H1 (cell line): ENCODE results near the gene DPH5. TPM values are rescaled to one million over a fixed set of nuclear protein-coding genes. Genes with fewer than 3 reads are reported as not detected.

Experiments
- CTCF ChIA-PET: fragments of 300-600 bp; sonication (Branson Sonifier 250); formaldehyde crosslinking; loops from one replicate; lab custom pipeline; 2021; ENCODE audit not compliant: partially characterized antibody; lab: Charles Lee
- POLR2A ChIA-PET: fragments of 300-600 bp; sonication (Branson Sonifier 250); formaldehyde crosslinking; loops from one replicate; lab custom pipeline; 2021; ENCODE audit warnings: inconsistent platforms; ENCODE audit not compliant: partially characterized antibody; lab: Charles Lee
- DNase-seq, 2 experiments: peaks; one replicate each; pipeline versions ENCODE4 v3.0.0 to v3.0.0-alpha.2; 2010 to 2022; ENCODE audit warnings: low spot score in 2 of 2, low read depth in 1 of 2, mixed read lengths in 1 of 2
- FAIRE-seq: peaks from 2 replicates; lab custom pipeline; 2011; peaks lifted over from hg19 to GRCh38; lab: Jason Lieb, UNC
- H2AFZ ChIP-seq: 2 replicates; pipeline ENCODE4 v1.8.1; 2012; ENCODE audit warnings: low read length, inconsistent platforms
- H2AK5ac ChIP-seq: 2 replicates; pipeline ENCODE4 v1.6.1; 2013; ENCODE audit warnings: low read depth, low read length
- H2BK120ac ChIP-seq: replicated peaks from 2 replicates; pipeline ENCODE3; 2013; ENCODE audit warnings: low read depth, low read length, inconsistent platforms
- H2BK12ac ChIP-seq: 2 replicates; pipeline ENCODE4 v1.6.1; 2013; ENCODE audit warnings: low read depth, low read length
- H2BK15ac ChIP-seq: 2 replicates; pipeline ENCODE4 v1.6.1; 2013; ENCODE audit warnings: low read length
- H2BK20ac ChIP-seq: 2 replicates; pipeline ENCODE4 v1.6.1; 2013; ENCODE audit warnings: low read length
- H2BK5ac ChIP-seq: 2 replicates; pipeline ENCODE4 v1.6.1; 2013; ENCODE audit warnings: low read depth, low read length
- H3K14ac ChIP-seq: 2 replicates; pipeline ENCODE4 v1.6.1; 2013; ENCODE audit warnings: inconsistent platforms; ENCODE audit not compliant: insufficient read length
- H3K18ac ChIP-seq: 2 replicates; pipeline ENCODE4 v1.6.1; 2013; ENCODE audit warnings: low read length; ENCODE audit errors: extremely low read depth
- H3K23ac ChIP-seq: 2 replicates; pipeline ENCODE4 v1.6.1; 2013; ENCODE audit warnings: inconsistent platforms; ENCODE audit not compliant: insufficient read length
- H3K23me2 ChIP-seq: 2 replicates; pipeline ENCODE4 v1.6.1; 2013; ENCODE audit warnings: low read depth, low read length
- H3K27ac ChIP-seq: 2 replicates; pipeline ENCODE4 v1.6.1; 2011; ENCODE audit warnings: low read depth, low read length, inconsistent platforms
- H3K27me3 ChIP-seq, 4 experiments: replicated peaks in 1 of 4; 1 replicate in 1 of 4; 2 replicates in 3 of 4; pipeline versions ENCODE4 v1.6.1 to v1.8.1; 2011 to 2013; ENCODE audit warnings: low read length in 3 of 4, mild to moderate bottlenecking in 3 of 4, inconsistent platforms in 2 of 4, mixed read lengths in 2 of 4, moderate library complexity in 1 of 4; ENCODE audit not compliant: control insufficient read depth in 3 of 4, insufficient read depth in 3 of 4; ENCODE audit errors: extremely low read depth in 1 of 4
- H3K36me3 ChIP-seq, 4 experiments: 2 replicates each; pipeline versions ENCODE4 v1.6.1 to v1.8.1; 2011 to 2013; ENCODE audit warnings: mild to moderate bottlenecking in 4 of 4, low read length in 3 of 4, moderate library complexity in 2 of 4, control low read depth in 1 of 4, inconsistent platforms in 1 of 4; ENCODE audit not compliant: insufficient read depth in 4 of 4, control insufficient read depth in 2 of 4
- H3K4ac ChIP-seq: replicated peaks from 2 replicates; pipeline ENCODE3; 2013; ENCODE audit warnings: low read length, low read depth, mixed read lengths, inconsistent platforms; ENCODE audit not compliant: insufficient read length
- H3K4me1 ChIP-seq, 4 experiments: replicated peaks in 1 of 4; 1 replicate in 1 of 4; 2 replicates in 3 of 4; pipeline versions ENCODE4 v1.6.1 to v1.8.1; 2011 to 2013; ENCODE audit warnings: low read length in 3 of 4, inconsistent platforms in 2 of 4, mixed read lengths in 1 of 4; ENCODE audit not compliant: insufficient read depth in 4 of 4, control insufficient read depth in 3 of 4
- H3K4me2 ChIP-seq, 2 experiments: 2 replicates each; pipeline versions ENCODE4 v1.6.1 to v1.8.1; 2011 to 2013; ENCODE audit warnings: low read depth in 2 of 2, low read length in 2 of 2, control low read depth in 1 of 2, inconsistent platforms in 1 of 2, mild to moderate bottlenecking in 1 of 2; ENCODE audit not compliant: insufficient read depth in 1 of 2
- H3K4me3 ChIP-seq, 4 experiments: fragments of 200-600, 300-600 bp in 1 of 4; sonication (generic), shearing (Covaris generic), sonication (Bioruptor Twin) in 1 of 4; 2 replicates each; pipeline versions ENCODE4 v1.5.1 to v1.8.1; 2011 to 2016; ENCODE audit warnings: low read length in 4 of 4, low read depth in 3 of 4, control low read depth in 2 of 4, inconsistent platforms in 2 of 4, mild to moderate bottlenecking in 2 of 4, mixed read lengths in 1 of 4, moderate library complexity in 1 of 4; ENCODE audit not compliant: insufficient read depth in 2 of 4; ENCODE audit errors: extremely low read depth in 1 of 4
- H3K56ac ChIP-seq: replicated peaks from 2 replicates; pipeline ENCODE3; 2013; ENCODE audit warnings: low read depth, mild to moderate bottlenecking, mixed read lengths, low read length, inconsistent platforms; ENCODE audit not compliant: insufficient read length
- H3K79me1 ChIP-seq: 2 replicates; pipeline ENCODE4 v1.6.1; 2013; ENCODE audit warnings: low read depth, low read length, control low read depth
- H3K79me2 ChIP-seq, 2 experiments: 2 replicates each; pipeline versions ENCODE4 v1.6.1 to v1.8.1; 2012 to 2013; ENCODE audit warnings: low read length in 2 of 2, mild to moderate bottlenecking in 2 of 2, inconsistent platforms in 1 of 2; ENCODE audit not compliant: insufficient read depth in 2 of 2, control insufficient read depth in 1 of 2
- H3K9ac ChIP-seq, 4 experiments: replicated peaks in 1 of 4; 1 replicate in 1 of 4; 2 replicates in 3 of 4; pipeline versions ENCODE4 v1.6.1 to v1.8.1; 2011 to 2013; ENCODE audit warnings: low read depth in 3 of 4, low read length in 3 of 4, control low read depth in 2 of 4, mild to moderate bottlenecking in 2 of 4, moderate library complexity in 2 of 4, inconsistent platforms in 1 of 4; ENCODE audit errors: extremely low read depth in 1 of 4
- H3K9me3 ChIP-seq, 2 experiments: 2 replicates each; pipeline versions ENCODE4 v1.6.1 to v1.8.1; 2012 to 2013; ENCODE audit warnings: mild to moderate bottlenecking in 2 of 2, moderate library complexity in 2 of 2, control low read depth in 1 of 2, inconsistent platforms in 1 of 2, low read depth in 1 of 2, low read length in 1 of 2, mixed read lengths in 1 of 2; ENCODE audit not compliant: insufficient read depth in 2 of 2
- H4K20me1 ChIP-seq, 2 experiments: replicated peaks in 1 of 2; 2 replicates each; pipeline versions ENCODE3 to v1.8.1; 2011 to 2013; ENCODE audit warnings: inconsistent platforms in 2 of 2, low read length in 2 of 2, mild to moderate bottlenecking in 1 of 2; ENCODE audit not compliant: insufficient read depth in 2 of 2, control insufficient read depth in 1 of 2
- H4K5ac ChIP-seq: 2 replicates; pipeline ENCODE4 v1.6.1; 2013; ENCODE audit warnings: low read length, low read depth, mixed read lengths, inconsistent platforms; ENCODE audit not compliant: insufficient read length
- H4K8ac ChIP-seq: 2 replicates; pipeline ENCODE4 v1.8.0; 2013; ENCODE audit warnings: mild to moderate bottlenecking, moderate library complexity, low read length, inconsistent platforms; ENCODE audit not compliant: insufficient read depth; ENCODE audit errors: extremely low read depth
- H4K91ac ChIP-seq: replicated peaks from 2 replicates; pipeline ENCODE3; 2013; ENCODE audit warnings: low read length, mixed read lengths, inconsistent platforms; ENCODE audit not compliant: insufficient read length
- CHD2 ChIP-seq: IDR thresholded peaks from 2 replicates; pipeline ENCODE4 v1.6.1; 2012; ENCODE audit warnings: low read length, improper control_type of control experiment
- EP300 ChIP-seq, 2 experiments: IDR thresholded peaks; 1 replicate in 1 of 2; 2 replicates in 1 of 2; pipeline ENCODE4 v1.6.1; 2011 to 2012; ENCODE audit warnings: low read depth in 2 of 2, low read length in 2 of 2, mild to moderate bottlenecking in 2 of 2, borderline replicate concordance in 1 of 2, inconsistent platforms in 1 of 2, moderate library complexity in 1 of 2
- WGBS, 2 experiments: shearing (Covaris generic) in 1 of 2; methylation state at CpG; one replicate each; pipeline versions ENCODE4 v1.1.6 to v1.1.7; 2013 to 2015; ENCODE audit warnings: low lambda C conversion rate in 2 of 2, mixed read lengths in 2 of 2, inconsistent platforms in 1 of 2, low coverage in 1 of 2, missing lambda C conversion rate in 1 of 2; ENCODE audit not compliant: insufficient replicate concordance in 2 of 2, insufficient coverage in 1 of 2, insufficient read length in 1 of 2; ENCODE audit errors: extremely low coverage in 1 of 2, missing lambda C conversion rate in 1 of 2; 5-methylcytosine and 5-hydroxymethylcytosine counted together
- polyA plus RNA-seq, 7 experiments: library from polyadenylated mRNA; depleted of rRNA in 3 of 7; stranded (reverse) in 5 of 7; unstranded in 2 of 7; fragments of >200 nt in 5 of 7; fragments of 200-250 nt in 2 of 7; gene quantifications; 1 replicate in 5 of 7; 2 replicates in 1 of 7; 4 replicates in 1 of 7; pipeline versions ENCODE4 v1.2.1 to v1.2.3, GENCODE V29; 2011 to 2013; ENCODE audit warnings: missing spikeins in 2 of 7, mixed read lengths in 2 of 7
- total RNA-seq: library from RNA; stranded (reverse); fragmentation: NEBNext Ultra II Directional; extraction: Animal tissue kit (Norgen Biotek cat#: 25700); gene quantifications from 2 replicates; pipeline ENCODE4 v1.2.1, GENCODE V29; 2021
- TF ChIP-seq, protein P1 (sequence below): IDR thresholded peaks from 2 replicates; pipeline ENCODE4 v1.6.1; 2012; ENCODE audit warnings: inconsistent platforms

Gene DPH5
- total and polyA plus RNA-seq, 2 of the 8 experiments (the other 6 are each of a cell fraction or from before 2014, with no cell fraction given), result 67.7 to 106 TPM

DNA sequence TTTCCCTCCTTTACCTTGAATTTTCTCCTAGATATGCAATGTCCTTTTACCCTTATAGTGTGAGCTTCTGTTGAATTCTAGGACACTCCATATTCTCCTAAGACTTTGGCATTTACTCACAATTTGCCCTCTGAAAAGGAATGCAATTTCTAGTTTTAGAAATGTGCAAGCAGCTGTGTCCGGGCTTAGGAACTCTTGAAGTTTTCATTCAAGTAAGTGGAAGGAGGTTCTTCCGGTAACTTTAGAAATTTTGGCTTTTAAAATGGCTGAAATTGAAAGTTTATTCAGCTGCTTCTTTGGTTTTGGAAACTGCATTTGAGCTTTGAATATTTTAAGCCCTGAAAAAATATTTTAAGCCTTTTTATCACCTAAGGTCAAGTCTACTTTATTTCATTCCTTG, 56.3 kb downstream of the DPH5 start:
- Histone ChIP-seq H3K9me3 (no peaks in the 10 kb centered on the region), H3K27ac (no peak overlapping the region), H3K23me2 (no peaks in the 10 kb centered on the region), H3K56ac (no peak overlapping the region), H2BK20ac (no peak overlapping the region), H3K79me2 (no peaks in the 10 kb centered on the region), H3K18ac (no peak overlapping the region), H2BK12ac (no peak overlapping the region), H3K9ac (no peak overlapping the region), H2AFZ (no peak overlapping the region), H4K91ac (no peak overlapping the region), H2BK15ac (no peak overlapping the region), H4K20me1 (no peaks in the 10 kb centered on the region), H4K5ac (no peak overlapping the region), H3K4ac (no peak overlapping the region), H3K23ac (no peak overlapping the region), H3K4me2 (no peak overlapping the region), H3K27me3 (no peaks in the 10 kb centered on the region), H4K8ac (no peak overlapping the region), H3K36me3 (peaks cover 3 to 13% (median 5%) of the 10 kb centered on the region in 4 experiments; a peak in 6 of 8 replicates), H3K14ac (no peak overlapping the region), H2BK5ac (no peak overlapping the region), H2BK120ac (no peak overlapping the region), H3K79me1 (no peaks in the 10 kb centered on the region), H3K4me1 (peaks cover 0 to 6% (median 0%) of the 10 kb centered on the region in 4 experiments; a peak in 1 of 7 replicates), H2AK5ac (no peak overlapping the region), H3K4me3 (no peak overlapping the region)
- FAIRE-seq, result no peak
- ChIA-PET POLR2A (no interaction called here), CTCF (interaction anchor here (0.5 to 0.6 kb wide), 2 partner anchors 22 to 65 kb away, joined by 3 to 4 read pairs; no protein-coding TSS in a partner anchor)
- TF ChIP-seq, protein P1, sequence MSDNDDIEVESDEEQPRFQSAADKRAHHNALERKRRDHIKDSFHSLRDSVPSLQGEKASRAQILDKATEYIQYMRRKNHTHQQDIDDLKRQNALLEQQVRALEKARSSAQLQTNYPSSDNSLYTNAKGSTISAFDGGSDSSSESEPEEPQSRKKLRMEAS, result no peak
- no peak for TF ChIP-seq EP300 (IDR thresholded peaks at IDR 0.05; ENCODE audit: borderline replicate concordance in 1 of 2, low read depth in 2 of 2, low read length in 2 of 2)
- no peak for TF ChIP-seq CHD2
- DNase-seq, result no peak
- WGBS, 2 experiments, result 98% methylated on average over 2 of the region's 2 CpGs; no CpG with 5 or more reads in 1 of the 2 experiments
